NCI-H82 (cell line): ENCODE results near the gene VEZT.

ENCODE experiments used
- DNase-seq: peaks from one replicate; lab custom pipeline; 2025; lab: John Stamatoyannopoulos, UW

VEZT gene

DNA sequence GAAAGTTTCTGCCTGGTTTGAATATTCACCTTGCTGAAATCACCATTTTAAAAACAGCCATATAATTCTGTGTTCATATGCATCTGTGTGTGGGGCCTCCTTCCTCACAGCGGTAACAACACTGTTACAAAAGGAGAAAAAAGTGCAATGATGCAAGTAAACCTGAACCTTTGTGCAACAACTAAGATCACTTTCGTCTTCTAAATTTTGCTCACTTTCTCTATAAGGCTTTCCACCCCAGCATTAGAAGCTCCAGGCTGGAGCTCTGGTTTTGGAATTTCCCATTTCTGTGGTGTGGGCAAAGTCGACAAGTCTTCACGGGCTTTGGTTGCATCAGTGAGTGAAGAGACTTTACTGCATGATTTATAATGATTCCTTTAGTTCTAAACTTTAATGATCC is 18.7 kb upstream of the VEZT start:
- DNase-seq, result no peak

DNA sequence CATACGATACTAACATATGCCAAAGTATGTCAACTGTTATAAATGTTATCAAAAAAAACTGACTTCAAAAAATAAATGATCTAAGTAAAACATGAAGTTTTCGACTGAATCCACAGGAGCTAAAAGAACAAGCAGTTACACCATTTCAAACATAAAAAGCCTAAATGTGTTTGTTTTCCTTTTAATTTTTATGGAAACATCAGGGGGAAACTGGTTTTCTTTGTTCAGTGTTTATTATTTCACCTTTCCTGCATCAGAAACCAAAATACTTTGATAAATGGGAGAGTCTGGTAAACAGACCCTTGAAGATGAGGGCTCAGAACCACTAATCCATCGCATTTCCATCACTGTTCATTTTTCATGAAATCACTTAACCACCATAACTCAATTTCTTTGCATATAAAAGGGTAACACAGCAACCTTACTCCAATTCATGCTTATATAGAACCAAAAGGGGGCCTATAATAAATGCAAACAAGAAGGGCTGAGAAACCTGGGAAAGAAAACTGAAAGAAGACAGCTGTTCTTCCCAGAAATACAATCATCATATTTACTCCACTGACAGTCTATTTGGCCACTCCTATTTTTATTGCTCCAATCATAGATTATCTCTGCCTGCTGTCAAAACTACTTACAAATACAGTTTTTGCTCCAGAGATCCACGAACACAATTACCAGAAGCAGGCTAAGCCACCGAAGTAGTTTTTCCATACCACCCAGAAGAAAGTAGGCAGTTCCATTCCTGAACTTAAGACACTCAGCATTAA is 17.3 kb upstream of the VEZT start:
- no peak for DNase-seq

GRCh38 chr12:95201056-95201670 is 16.4 kb upstream of the VEZT start:
- DNase-seq, result no peak

GRCh38 chr12:95202691-95203486 is 14.7 kb upstream of the VEZT start:
- DNase-seq, result no peak

- DNase-seq, result no peak
Observed at GRCh38 chr12:95203487-95204030, 14.0 kb upstream of the VEZT start.

GRCh38 chr12:95204141-95204866 is 13.3 kb upstream of the VEZT start:
- DNase-seq, result peak; percentile 22

DNA sequence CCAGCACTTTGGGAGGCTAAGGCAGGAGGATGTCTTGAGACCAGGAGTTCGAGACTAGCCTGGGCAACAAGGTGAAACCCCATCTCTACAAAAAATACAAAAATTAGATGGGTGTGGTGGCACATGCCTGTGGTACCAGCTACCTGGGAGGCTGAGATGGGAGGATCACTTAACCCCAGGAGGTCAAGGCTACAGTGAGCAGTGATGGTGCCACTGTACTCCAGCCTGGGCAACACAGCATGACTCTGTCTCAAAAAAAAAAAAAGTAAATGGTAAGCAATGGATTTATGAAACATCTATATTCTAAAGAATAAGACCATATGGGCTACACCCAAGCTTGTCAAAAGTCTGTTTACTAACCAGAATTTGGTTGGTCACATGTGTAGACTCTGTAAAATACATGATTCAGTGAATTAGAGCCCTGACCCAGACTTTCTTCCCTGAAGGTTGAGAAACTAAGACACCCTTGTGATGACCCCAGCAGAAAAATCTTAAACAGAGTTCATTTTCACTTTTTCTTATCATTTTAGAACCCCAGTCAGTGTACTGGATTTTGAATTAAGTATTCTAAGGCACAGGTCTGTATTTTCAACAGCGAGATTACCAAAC is 12.5 kb upstream of the VEZT start:
- no peak for DNase-seq

- no peak for DNase-seq
Observed at GRCh38 chr12:95205685-95206084, 11.9 kb upstream of the VEZT start.

GRCh38 chr12:95206916-95207315 is 10.7 kb upstream of the VEZT start:
- DNase-seq, result no peak

- DNase-seq, result no peak
Observed at GRCh38 chr12:95207407-95207806, 10.2 kb upstream of the VEZT start.

DNA sequence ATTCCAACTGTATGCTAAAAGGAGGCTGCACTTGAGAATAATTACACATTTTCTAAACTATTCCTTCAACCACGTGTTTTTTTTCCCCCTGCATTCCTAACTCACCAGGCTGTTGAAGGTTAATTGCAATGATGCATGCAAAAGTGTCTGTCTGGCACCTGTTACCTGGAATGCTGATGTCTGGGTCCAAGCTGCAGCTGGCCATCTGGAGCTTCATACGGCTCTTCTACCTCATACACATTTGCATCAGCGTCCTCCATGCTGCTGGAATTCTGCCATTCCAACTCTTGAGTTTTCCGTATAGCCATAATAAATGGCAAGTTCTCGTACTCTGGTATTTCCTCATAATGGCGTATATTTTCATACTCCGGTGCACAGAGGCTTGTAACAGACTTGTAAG is 8.9 kb upstream of the VEZT start:
- DNase-seq, result no peak

DNA sequence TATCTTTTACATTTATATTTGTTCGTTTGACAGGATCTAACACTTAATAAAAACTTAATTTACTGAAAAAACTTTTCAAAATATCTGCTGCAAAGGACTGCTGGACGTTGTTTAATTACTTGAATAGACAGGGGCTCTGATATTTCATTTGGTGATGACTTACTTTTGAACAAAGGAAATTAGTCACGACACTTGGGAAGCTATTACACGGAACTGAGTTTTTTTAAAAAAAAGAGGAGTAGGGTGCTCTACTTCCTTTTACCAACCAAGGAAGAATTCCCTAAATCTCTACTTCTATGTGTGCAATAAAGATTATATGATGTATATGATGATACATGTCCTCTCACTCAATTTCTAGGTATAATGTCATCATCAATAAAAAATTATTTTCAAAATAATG is 5.0 kb upstream of the VEZT start:
- no peak for DNase-seq

GRCh38 chr12:95213119-95213518 is 4.5 kb upstream of the VEZT start:
- DNase-seq, result no peak

GRCh38 chr12:95213928-95214327 is 3.7 kb upstream of the VEZT start:
- DNase-seq, result peak; percentile 26

DNA sequence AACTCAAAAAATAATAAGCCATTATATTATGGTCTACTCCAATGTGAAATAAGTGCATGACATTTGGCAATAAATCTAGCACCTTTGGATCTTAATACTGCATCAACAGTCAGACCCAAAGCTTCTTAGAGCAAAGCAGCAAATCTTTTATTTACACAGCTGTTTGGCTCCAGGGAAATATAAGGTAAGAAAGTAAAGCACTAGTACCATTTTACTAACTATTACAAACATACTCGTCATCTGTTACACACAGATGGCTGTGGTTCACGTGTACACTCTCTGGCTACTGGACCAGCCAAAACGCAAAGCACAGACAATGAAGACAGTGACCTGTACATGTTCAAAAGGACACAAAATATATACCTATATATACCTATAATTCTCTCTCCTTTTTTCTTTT is 3.1 kb upstream of the VEZT start:
- DNase-seq, result peak; percentile 54

- DNase-seq, result peak; percentile 18
Observed at GRCh38 chr12:95215949-95216348, 1.7 kb upstream of the VEZT start.

- DNase-seq, result peak; percentile 79
Observed at GRCh38 chr12:95216711-95217376, 763 bp upstream of the VEZT start.

DNA sequence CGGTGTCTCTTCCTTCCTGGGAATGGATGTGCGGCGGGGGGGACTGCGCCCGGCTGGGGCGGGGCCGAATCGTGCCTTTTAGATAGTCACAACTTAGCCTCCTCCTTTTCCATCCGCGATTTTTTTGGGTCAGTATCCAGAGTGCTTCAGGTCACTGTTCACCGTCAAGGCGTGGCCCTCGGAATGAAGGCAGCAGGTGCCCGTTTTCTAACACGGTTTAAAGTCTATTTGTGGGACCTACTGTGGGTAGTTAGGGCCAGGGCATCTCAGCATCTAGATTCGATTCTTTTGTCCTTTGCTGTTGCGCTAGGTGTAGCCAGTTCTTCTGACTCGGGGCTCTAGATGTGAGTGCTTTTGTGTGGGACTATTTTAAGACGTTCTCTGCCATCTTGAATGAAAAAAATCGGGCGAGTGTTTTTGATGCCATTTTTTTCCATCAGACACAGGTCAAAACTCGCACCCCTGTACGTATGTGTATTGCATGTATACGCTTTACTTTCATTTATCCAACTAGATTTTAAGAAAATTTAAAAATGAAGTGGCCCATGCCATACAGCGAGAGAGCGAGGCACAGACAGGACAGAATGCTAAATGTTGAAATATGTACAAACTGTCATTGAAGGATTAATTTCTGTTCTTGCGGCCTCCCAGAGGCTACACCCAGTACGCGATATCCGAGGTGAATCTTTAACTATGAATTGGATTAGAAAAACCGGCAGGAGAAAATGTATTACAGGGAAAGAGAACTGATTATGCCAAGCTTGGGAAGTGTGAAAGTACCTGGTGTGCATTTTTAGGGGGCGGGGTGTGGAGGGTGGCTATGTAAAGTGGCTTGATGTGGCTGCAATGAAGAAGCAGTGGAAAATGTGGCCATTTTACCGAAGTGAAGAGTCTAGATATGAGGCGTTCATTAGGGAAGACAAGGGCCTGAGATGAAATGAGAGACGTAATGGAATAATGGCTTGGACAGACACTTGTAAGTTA is 835 bp downstream of the VEZT start:
- peak; percentile 68 for DNase-seq

- DNase-seq, result no peak
Observed at GRCh38 chr12:95220190-95220589, 2.6 kb downstream of the VEZT start.

DNA sequence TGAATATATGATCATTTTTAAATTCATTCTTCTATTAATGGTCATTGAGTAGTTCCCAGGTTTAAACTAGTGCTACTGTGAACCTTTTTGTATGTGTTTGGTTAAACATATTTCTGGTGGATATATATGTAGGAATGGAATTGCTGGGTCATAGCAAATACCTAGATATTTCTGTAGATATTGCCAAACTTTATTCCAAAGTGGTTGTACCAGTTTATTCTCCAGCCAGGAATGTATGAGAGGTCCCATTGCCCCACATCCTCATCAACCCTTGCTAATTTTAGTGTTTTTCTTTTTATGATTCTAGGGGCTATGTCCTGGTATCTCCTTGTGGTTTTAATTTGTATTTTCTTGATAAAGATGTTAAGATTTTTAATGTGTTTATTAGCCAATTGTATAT is 3.1 kb downstream of the VEZT start:
- no peak for DNase-seq
